Fibroblast of skin of right biceps (primary cell): ENCODE data around the gene ASB16.
"Not testable (repeated sequence)": the region's sequence is repeated elsewhere in the genome, so short reads cannot be mapped to it uniquely, and the experiment has no call there.

ENCODE experiments used
- DNase-seq: peaks from one replicate; pipeline ENCODE4 v3.0.0-alpha.2; 2013

The ASB16 gene

DNA sequence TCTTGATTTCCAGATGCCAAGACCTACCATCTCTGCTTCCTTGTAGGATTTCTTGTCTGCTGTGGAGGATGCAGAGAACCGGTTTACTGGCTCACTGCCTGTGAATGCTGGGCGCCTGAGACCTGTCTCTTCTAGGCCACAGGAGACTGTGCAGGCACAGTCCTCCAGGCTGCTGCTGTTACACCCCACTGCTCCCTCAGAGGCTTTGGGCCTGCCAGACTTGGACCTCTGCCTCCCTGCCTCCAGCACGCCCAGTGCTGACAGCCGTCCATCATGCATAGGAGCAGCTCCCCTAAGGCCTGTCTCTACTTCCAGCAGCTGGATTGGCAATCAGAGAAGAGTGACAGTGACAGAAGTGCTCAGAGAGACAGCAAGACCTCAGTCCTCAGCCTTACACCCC lies 22.7 kb upstream of the ASB16 start:
- no peak for DNase-seq

- DNase-seq: not testable (repeated sequence)
Observed at GRCh38 chr17:44149066-44149465, 21.4 kb upstream of the ASB16 start.

- DNase-seq: no peak
Observed at GRCh38 chr17:44149750-44150329, 20.7 kb upstream of the ASB16 start.

DNA sequence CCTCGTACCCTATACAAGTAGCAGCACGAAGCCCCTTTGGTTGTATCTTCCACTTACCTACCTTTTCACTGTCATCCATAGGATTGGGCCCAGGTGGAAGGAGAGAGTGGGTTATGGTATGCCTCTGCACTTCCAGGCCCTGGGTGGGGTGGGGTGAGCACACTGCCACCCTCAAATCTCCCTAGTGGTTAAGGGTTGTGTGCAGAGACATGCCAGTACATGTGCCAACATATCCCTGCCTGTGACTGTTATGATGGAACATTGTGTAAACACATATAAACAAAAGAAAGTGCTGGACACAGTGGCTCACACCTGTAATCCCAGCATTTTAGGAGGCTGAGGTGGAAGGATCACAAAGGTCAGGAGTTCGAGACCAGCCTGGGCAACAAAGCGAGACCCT lies 17.6 kb upstream of the ASB16 start:
- DNase-seq: no peak

- no peak for DNase-seq
Observed at GRCh38 chr17:44155488-44155887, 15.0 kb upstream of the ASB16 start.

DNA sequence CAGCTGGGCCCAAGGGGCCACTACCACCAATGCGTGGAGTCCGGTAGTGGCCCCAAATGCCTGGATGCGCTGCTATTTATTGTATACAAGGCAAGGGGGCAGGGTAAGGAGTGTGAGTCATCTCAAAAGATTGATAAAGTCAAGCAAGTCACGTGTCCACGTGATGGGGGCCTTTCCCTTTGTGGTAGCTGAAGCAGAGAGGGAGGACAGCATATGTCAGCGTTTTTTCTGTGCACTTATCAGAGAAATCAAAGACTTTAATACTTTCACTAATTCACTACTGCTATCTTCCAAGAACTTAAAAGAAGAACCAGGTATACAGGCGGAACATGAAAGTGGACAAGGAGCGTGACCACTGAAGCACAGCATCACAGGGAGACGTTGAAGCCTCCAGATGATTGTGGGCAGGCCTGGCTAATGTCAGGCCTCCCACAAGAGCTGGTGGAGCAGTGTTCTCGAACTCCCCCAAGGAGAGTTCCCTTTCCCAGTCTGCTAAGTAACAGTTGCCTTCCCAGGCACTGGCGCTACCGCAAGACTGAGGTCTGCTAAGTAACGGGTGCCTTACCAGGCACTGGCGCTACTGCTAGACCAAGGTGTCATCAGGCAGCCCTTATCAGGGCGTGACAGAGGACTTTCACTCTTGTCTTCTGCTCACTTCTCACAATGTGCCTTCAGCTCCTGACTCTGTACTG lies 10.8 kb upstream of the ASB16 start:
- peak; percentile 34 for DNase-seq

DNA sequence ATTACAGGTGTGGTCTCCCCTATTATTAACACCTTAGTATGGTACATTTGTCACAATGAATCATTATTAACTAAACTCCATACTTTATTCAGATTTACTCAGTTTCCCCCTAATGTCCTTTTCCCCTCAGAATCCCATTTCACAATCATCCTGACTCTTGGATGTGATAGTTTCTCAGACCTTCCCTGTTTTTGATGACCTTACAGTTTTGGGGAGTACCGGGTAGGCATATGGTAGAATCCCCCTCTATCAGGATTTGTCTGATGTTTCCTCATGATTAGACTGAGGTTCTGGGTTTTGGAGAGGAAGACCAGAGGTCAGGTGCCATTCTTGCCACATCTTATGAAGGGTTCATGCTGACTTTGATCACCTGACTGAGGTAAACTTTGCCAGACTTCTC lies 6.0 kb upstream of the ASB16 start:
- no peak for DNase-seq

DNA sequence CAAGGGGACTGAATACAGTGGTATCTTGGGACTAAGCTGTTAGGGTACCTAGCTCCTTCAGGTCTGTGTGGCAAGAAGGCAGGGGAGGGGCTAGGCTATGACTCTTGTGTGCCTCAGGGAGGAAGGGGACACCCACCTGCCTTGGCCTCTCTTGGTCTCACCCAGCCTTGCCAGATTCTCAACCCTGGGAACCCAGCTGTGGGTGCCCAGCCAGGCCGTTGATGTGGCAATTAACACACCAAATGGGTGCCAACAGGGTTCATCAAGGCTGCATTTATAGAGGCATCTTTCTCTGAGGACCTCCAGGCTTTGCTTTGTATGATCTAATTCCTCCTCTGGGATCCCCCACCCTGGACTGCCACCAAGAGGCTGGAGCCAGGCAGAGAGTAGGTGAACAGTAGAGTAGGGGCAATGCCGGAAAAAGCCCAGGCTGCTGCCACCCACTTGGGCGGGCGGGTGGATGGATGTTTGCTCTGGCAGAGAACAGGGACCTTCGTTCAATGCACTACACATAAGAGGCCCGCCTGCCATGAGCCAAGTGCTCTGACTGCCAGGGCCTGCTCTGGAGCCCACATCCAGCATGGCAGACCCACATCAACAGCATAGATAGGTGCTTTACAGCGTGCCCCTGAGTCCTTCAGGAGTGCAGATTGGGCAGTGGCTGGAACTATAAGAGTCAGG lies 3.2 kb upstream of the ASB16 start:
- DNase-seq: no peak

- no peak for DNase-seq
Observed at GRCh38 chr17:44170135-44170498, 387 bp upstream of the ASB16 start.

DNA sequence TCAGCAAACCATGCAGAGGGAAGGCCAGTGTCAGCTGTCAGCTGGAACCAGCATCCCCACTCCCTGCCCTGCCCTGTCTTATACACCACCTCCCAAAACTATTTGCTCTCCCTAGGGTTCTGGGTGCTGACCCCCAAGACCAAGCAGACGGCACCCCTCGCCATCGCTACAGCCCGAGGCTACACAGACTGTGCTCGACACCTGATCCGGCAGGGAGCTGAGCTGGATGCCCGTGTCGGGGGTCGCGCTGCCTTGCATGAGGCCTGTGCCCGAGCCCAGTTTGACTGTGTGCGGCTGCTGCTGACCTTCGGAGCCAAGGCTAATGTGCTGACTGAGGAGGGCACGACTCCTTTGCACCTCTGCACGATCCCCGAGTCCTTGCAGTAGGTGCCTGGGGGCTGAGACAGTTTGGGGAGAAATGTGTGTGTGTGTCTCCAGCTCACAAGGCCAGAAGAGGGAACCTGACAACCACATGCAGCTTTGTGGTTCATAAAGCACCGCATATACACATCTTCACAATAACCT lies 1.5 kb downstream of the ASB16 start:
- no peak for DNase-seq

DNA sequence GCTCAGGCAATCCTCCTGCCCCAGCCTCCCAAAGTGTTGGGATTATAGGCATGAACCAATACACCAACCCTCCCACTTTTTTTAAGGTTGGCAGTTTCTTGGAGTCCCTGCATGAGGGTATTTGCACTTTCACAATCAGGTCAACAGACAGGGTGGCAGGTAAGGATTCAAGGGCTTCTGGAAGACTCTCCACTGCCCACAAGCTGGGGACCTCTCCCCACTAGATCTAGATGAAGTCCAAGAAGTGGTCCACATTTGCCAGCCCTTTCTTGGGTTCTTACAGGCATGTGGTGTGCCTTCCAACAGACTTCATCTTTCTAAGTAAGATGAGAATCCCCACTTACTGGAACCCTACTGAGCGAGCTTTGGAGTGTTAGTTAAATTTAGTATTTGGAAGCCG lies 3.9 kb downstream of the ASB16 start:
- DNase-seq: no peak

- no peak for DNase-seq
Observed at GRCh38 chr17:44176257-44176656, 5.8 kb downstream of the ASB16 start.

- DNase-seq: no peak
Observed at GRCh38 chr17:44176671-44177501, 6.4 kb downstream of the ASB16 start.

- DNase-seq: no peak
Observed at GRCh38 chr17:44177640-44178039, 7.1 kb downstream of the ASB16 start.

DNA sequence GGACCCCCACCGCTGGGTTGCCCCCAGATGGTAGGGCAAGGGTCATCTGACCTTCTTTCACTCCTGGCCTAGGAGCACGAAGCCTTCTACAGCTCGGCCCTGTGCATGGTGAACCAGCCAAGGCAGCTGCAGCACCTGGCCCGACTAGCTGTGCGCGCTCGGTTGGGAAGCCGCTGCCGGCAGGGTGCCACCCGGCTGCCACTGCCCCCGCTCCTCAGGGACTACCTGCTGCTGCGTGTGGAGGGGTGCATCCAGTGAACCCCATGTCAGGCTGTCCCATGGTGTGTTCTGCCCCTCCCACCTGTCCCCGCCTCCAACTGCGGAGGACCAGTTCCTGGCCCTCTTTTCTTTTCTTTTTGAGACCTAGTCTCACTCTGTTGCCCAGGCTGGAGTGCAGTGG lies 7.6 kb downstream of the ASB16 start:
- no peak for DNase-seq

GRCh38 chr17:44183024-44183423 lies 12.5 kb downstream of the ASB16 start:
- DNase-seq: no peak

GRCh38 chr17:44184212-44184810 lies 13.8 kb downstream of the ASB16 start:
- no peak for DNase-seq

- DNase-seq: peak; percentile 99
Observed at GRCh38 chr17:44186307-44187130, 16.0 kb downstream of the ASB16 start, which contains the start of gene TMUB2. TMUB2 (plus strand) TSS chr17:44186972; CDS start chr17:44187709, 737 bp downstream.

- DNase-seq: peak; percentile 34
Observed at GRCh38 chr17:44187131-44187899, 16.8 kb downstream of the ASB16 start.

- no peak for DNase-seq
Observed at GRCh38 chr17:44188576-44189403, 18.3 kb downstream of the ASB16 start.
